MCF 10A (cell line): ENCODE measurements around the gene DOCK8. TPM values are rescaled to one million over a fixed set of nuclear protein-coding genes. Genes with fewer than 3 reads are reported as not detected.

Experiments used
- BruUV-seq: library from RNA; stranded (reverse); fragments of 400-500 nt; replicated peaks from 2 replicates; lab custom pipeline; 2021; lab: Mats Ljungman, UMichigan
- CTCF ChIA-PET: fragments of 300-600 bp; sonication (Branson Sonifier 250); formaldehyde crosslinking; extraction: SDS; loops from one replicate; lab custom pipeline; 2021; ENCODE audit warnings: antibody characterized with exemption, inconsistent platforms; lab: Yijun Ruan, JAX
- POLR2A ChIA-PET: fragments of 300-600, 350-650 bp; sonication (Branson Sonifier 250); formaldehyde crosslinking; extraction: SDS; loops from one replicate; lab custom pipeline; 2020; ENCODE audit warnings: antibody characterized with exemption, inconsistent platforms; lab: Yijun Ruan, JAX
- DNase-seq: peaks from one replicate; pipeline ENCODE4 v3.0.0-alpha.2; 2018; ENCODE audit not compliant: unreplicated experiment
- H3K27ac Mint-ChIP-seq: one replicate; pipeline ENCODE4 v1.8.0; 2022; ENCODE audit warnings: mild to moderate bottlenecking, low read depth, mixed read lengths; ENCODE audit not compliant: unreplicated experiment
- H3K27me3 Mint-ChIP-seq: one replicate; pipeline ENCODE4 v1.8.0; 2022; ENCODE audit warnings: mixed read lengths; ENCODE audit not compliant: insufficient read depth, unreplicated experiment
- H3K36me3 Mint-ChIP-seq: one replicate; pipeline ENCODE4 v1.8.0; 2022; ENCODE audit warnings: mild to moderate bottlenecking, moderate library complexity, mixed read lengths; ENCODE audit not compliant: insufficient read depth, unreplicated experiment
- H3K4me1 Mint-ChIP-seq: one replicate; pipeline ENCODE4 v1.8.0; 2022; ENCODE audit warnings: mixed read lengths; ENCODE audit not compliant: insufficient read depth, unreplicated experiment
- H3K4me3 Mint-ChIP-seq: one replicate; pipeline ENCODE4 v1.8.0; 2022; ENCODE audit warnings: mild to moderate bottlenecking, moderate library complexity, mixed read lengths; ENCODE audit not compliant: unreplicated experiment
- H3K9me3 Mint-ChIP-seq: one replicate; pipeline ENCODE4 v1.8.0; 2022; ENCODE audit warnings: mixed read lengths; ENCODE audit not compliant: unreplicated experiment
- intact Hi-C: fragments of 100-400 bp; cut with micrococcal nuclease; formaldehyde crosslinking; loops from 2 replicates; pipeline ENCODE4 v1.14.1; 2022
- total RNA-seq: library from RNA; stranded (reverse); gene quantifications from 2 replicates; pipeline ENCODE4 v1.2.3, GENCODE V29; 2022
- TF ChIP-seq, protein P1 (sequence below): fragments of 200-600 bp; IDR thresholded peaks from one replicate; pipeline ENCODE4 v1.8.0; 2022; ENCODE audit warnings: antibody characterized with exemption, mild to moderate bottlenecking; ENCODE audit not compliant: unreplicated experiment

Gene DOCK8
- total RNA-seq, 1 experiment from 2014 or later = 5.2 TPM

DNA sequence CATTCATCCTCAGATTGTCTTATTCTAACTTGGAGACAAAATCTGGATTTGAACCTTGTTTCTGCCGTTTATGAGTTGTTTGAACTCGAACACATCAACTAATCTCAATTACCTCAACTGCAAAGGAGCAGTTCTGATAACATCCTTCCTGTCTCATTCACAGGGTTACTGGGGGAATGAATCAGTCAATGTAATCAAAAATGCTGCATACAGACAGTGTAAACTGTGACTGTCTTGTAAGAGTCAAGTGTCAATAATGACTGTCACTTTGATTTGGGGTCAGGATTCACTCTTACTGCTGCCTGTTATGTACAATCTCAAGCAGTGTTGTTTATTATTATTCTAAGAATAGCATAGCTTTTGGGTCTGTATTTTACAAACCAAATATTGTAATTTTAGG, 273.8 kb downstream of the DOCK8 start:
- ChIA-PET CTCF (no interaction called here), POLR2A (no interaction called here)
- Mint-ChIP-seq H3K4me3 (no peak overlapping the region), H3K9me3 (no peaks in the 10 kb centered on the region), H3K27ac (no peak overlapping the region), H3K36me3 (no peaks in the 10 kb centered on the region), H3K4me1 (no peaks in the 10 kb centered on the region), H3K27me3 (no peaks in the 10 kb centered on the region)
- TF ChIP-seq, protein P1, sequence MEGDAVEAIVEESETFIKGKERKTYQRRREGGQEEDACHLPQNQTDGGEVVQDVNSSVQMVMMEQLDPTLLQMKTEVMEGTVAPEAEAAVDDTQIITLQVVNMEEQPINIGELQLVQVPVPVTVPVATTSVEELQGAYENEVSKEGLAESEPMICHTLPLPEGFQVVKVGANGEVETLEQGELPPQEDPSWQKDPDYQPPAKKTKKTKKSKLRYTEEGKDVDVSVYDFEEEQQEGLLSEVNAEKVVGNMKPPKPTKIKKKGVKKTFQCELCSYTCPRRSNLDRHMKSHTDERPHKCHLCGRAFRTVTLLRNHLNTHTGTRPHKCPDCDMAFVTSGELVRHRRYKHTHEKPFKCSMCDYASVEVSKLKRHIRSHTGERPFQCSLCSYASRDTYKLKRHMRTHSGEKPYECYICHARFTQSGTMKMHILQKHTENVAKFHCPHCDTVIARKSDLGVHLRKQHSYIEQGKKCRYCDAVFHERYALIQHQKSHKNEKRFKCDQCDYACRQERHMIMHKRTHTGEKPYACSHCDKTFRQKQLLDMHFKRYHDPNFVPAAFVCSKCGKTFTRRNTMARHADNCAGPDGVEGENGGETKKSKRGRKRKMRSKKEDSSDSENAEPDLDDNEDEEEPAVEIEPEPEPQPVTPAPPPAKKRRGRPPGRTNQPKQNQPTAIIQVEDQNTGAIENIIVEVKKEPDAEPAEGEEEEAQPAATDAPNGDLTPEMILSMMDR = no peak
- no peak for DNase-seq
- BruUV-seq = no TSS peak
- intact Hi-C loops = no loop called here

DNA sequence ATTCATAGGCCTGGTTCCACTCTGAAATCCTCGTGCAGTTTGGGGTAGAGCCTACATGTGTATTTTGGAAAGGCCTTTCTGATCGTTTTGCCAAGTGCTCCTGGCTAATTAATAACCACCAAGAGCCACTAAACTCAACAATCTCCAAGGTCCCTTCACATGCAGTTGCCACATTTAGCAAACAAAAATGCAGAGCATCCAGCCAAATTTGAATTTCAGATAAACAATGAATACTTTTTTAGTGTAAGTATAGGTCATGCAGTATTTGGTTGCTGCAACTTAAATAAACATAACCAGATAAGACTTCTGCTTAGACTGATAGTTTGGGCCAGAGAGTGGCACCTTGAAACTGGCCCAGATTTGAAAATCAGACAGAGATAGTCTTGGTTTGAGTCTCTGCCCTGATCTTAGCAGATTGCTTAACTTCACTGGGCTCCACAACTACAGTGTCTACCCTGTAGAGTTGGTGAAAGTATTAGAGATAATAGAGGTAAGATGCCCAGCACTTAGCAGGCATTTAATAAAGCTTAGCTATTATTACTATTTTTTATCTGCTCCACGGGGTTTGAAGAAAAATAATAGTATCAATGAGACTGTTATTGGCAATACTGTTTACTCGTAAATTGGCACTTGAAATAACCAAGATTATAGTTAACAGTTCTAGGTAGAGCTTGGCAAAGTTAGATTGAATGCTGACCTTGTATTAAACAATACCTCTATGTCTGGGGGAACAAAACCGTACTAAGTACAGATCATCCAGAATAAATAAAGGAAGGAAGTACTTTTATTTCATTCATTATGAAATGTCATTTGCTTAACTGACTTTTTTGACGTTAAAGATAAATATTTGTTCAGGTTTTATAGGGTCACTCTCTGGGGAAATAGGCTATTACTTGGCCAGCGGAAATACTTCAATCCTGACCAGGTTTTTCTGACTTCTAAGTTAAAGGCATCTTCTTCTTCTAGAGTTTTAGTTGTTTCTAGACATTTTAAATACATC, 274.8 kb downstream of the DOCK8 start:
- H3K27me3 Mint-ChIP-seq = no peaks in the 10 kb centered on the region
- intact Hi-C loops = no loop called here
- no peaks in the 10 kb centered on the region for H3K9me3 Mint-ChIP-seq
- no peak overlapping the region for H3K27ac Mint-ChIP-seq
- H3K4me1 Mint-ChIP-seq = no peaks in the 10 kb centered on the region
- TF ChIP-seq, protein P1 = no peak
- no peak overlapping the region for H3K4me3 Mint-ChIP-seq
- no peak for DNase-seq
- no TSS peak for BruUV-seq
- POLR2A ChIA-PET = interaction anchor here (1.0 kb wide), 2 partner anchors 14 to 15 kb away, joined by 3 to 4 read pairs; partner anchors contain the start of gene KANK1
- H3K36me3 Mint-ChIP-seq = no peaks in the 10 kb centered on the region
- CTCF ChIA-PET = interaction anchor here (0.6 to 1.2 kb wide), 3 partner anchors 14 to 312 kb away, joined by 3 read pairs; no protein-coding TSS in a partner anchor

DNA sequence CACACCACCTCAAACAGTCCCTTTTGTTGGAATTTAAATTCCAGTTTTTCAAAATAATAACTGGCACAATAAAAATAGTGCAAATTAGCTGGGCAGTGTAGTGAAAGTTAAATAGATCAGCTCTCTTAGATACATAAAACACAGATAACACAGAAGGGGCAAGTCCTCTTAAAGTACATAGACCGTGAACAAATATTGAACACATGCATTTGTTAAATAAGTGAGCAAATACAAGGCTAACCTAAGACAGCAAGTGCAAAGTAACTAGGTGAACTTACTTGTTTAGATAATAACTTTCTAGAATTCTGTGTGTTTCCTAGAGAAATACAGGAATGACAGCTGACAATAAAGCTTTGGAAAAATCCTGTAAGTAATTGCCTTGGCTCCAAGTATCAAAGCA, 280.1 kb downstream of the DOCK8 start:
- CTCF ChIA-PET = interaction anchor here (1.0 kb wide), 1 partner anchor 9 kb away, joined by 5 read pairs; no protein-coding TSS in a partner anchor

More for the DNA sequence above, 280.1 kb downstream of the DOCK8 start:
- POLR2A ChIA-PET = interaction anchor here (1.3 kb wide), 1 partner anchor 10 kb away, joined by 4 read pairs; the partner anchor contains the start of gene KANK1
- H3K36me3 Mint-ChIP-seq = no peaks in the 10 kb centered on the region
- no peaks in the 10 kb centered on the region for H3K27me3 Mint-ChIP-seq
- DNase-seq = no peak
- H3K9me3 Mint-ChIP-seq = no peaks in the 10 kb centered on the region
- TF ChIP-seq, protein P1 = no peak
- H3K4me1 Mint-ChIP-seq = no peaks in the 10 kb centered on the region
- H3K27ac Mint-ChIP-seq = no peak overlapping the region
- BruUV-seq = no TSS peak
- no peak overlapping the region for H3K4me3 Mint-ChIP-seq
- intact Hi-C loops = no loop called here
